GM18511 (cell line): ENCODE measurements around the gene CFAP43.
"Not testable (repeated sequence)": the region's sequence is repeated elsewhere in the genome, so short reads cannot be mapped to it uniquely, and the experiment has no call there.

Experiments
- ATAC-seq: cut with Tn5 transposase; IDR thresholded peaks from one replicate; pipeline ENCODE4 v1.9.1; 2021; ENCODE audit warnings: mild to moderate bottlenecking, moderate library complexity; ENCODE audit not compliant: unreplicated experiment

Gene CFAP43

DNA sequence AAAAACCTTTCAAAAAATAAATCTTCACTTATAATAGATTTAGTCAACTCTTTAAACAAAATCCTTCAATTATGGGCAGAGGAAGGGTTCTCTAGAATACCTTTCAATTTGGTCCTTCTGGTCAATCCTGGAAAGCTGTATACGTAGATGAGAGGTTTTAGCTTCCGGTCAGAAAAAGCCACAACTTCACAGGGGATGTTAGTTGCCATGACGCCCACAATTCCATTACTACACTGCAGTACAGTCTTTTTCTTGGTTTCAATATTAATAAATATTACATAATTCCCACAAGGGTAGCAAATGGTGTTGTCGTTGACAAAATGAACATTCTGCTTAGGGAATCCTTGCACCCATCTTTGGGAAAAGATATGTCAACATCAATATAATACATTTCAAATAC, 1.7 kb downstream of the CFAP43 start:
- no peak for ATAC-seq

DNA sequence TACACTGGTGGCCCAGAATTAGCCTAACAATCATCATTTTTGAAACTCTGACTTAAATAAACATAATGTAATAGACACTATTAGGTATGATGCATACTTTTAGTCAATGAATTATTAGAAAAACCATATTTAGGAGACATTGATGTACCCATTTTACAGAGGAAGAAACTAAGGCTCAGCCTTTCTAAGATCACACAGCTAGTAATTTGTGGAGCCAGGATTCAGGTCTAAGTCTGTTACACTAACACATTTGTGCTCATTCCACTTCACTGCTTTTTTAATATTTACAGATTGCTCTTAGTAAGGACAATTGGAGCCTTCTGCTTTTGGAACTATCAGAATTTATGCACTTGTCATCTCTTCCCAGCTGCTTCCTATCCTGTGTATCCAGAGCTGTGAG, 8.9 kb downstream of the CFAP43 start:
- no peak for ATAC-seq

DNA sequence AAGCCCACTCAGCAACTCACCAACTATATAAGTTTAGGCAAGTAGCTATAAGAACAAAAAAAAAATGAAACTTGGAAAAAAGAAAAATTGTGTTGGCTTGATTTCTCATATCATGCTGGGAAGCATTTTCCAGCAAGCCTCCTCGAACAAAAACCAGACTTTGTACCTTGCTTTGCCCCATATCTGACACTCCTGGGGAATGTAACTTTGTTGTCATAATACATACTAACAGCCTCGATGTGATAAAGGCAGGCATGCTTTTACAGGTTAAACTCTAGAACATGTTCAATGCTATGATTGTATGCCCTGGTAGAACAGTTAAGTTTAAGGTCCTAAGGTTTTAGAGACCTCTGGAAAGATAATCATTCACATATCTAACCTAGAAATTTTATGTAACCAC, 11.6 kb downstream of the CFAP43 start:
- no peak for ATAC-seq

DNA sequence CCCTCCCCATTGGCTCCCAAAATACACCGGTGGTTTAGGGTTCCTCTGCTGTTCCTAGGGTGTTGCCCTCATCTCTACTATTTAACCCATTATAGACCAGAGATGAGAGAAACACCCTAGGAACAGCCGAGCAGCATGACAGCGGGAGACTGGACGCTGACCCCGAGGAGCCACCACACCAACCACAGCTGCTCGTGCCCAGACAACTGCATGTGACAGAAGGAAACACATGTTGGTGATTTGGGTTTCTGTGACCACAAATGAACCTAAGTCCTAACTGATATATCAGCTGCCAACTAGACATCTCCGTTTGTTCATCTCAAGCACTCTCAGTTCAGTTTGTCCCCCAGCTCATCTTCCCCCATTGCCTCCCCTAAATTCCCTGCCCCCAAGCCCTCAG, 13.4 kb downstream of the CFAP43 start:
- no peak for ATAC-seq

DNA sequence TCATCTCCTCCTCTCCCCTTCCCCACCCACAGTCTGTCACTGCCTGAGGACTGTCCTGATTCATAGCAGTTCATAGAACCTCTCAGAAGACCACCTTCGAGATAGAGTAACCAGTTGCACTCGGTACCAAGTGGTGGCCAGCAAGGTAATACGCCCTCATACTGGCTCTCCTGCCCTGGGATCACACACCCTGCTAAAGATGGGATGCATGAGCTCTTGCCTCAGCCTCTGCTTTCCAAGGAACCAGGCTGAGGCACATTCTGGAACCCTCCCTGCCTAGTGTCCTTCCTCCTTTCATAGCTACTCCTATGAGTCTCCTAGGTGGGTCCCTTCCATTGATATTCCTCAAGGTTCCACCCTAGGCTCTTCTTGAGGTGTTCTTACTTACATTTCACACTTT, 15.5 kb downstream of the CFAP43 start:
- ATAC-seq, result no peak

DNA sequence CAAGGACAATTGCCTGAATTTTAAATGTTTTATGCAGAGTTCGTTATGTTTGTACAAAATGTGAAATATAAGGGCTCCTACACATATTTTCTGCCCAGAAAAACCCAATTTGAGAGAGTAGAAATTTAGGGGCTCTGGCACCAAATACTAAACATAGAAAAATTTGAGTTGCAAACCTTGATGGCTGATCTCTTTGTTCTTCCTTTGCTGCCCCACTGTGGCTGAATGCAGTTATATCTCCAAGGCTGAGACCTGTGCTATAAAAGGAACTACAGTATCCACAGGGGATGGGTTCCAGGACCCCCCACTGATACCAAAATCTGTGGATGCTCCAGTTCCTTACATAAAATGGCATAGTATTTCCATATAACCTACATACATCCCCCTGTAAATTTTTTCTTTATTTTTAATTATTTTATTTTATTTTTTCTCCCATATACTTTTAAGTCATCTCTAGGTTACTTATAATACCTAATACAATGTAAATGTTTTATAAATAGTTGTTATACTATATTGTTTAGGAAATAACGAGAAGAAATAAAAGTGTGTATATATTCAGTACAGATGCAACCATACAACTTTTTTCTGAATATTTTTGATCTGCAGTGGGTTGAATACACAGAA, 22.5 kb downstream of the CFAP43 start:
- ATAC-seq, result no peak

DNA sequence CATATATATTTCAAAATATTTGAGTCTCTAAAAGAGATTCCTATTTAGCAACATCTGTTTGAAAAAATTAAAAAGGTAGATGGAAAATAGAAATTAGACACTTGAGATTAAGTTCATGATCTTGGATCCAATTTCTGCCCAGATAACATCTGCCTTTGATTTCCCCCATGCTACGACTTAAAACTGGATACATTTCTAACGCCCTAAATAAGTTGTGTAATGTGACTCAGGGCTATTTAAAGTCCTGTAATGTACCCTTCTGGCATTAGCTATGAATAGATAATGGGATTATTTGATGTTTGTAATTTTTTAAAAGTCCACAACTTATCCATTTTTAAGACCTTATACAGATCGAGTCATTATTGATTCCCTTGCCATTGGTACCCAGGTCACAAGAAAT, 23.4 kb downstream of the CFAP43 start:
- ATAC-seq, result no peak

DNA sequence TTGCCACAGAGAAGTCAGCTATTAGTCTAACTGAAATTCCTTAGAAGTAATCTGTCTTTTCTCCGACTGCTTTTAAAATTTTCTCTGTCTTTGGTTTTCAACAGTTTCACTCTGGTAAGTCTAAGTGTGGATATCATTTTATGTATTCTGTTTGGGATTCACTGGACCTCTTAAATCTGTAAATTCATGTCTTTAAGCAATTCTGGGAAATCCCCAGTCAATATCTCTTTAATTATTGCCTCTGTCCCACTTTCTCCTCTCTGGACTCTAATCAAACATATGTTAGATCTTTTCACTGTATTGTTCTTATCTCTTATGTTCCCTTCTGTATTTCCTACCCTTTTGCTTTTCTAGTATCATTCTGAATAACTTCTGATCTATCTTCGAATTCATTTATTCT, 29.9 kb downstream of the CFAP43 start:
- no peak for ATAC-seq

DNA sequence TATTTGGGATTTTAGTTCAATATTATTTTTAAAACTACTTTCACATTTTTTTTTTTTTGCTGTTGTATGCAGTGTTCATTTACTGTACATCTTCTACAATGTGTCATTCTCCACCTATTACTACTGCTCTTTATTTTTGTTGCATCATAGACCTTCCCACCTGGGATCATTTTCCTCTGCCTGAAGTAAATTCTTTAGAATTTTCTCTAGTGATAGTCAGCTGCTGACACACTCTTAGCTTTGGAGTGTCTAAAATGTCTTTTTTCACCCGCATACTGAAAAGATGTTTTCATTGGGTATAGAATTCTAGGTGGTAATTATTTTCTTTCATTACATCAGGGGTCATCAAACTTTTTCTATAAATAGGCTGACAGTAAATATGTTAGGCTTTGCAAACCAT, 30.5 kb downstream of the CFAP43 start:
- no peak for ATAC-seq

DNA sequence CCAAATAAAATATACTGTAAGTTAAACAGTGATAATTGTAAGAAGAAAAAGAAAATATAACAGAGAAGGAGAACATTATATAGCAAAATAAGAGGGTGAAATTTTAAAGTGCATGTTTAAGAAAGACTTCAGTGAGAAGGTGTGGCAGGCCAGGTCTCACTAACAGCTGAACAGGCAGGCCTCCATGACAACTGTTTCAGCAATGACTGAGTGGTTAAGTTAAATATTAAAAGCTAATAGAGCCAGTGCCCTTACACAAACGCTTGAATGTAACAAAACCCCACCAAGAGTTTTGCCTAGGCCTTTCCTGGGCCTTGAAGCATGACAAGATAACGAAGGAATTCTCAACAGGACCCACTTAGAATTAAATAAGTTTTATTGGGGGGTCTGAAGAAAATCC, 32.6 kb downstream of the CFAP43 start:
- no peak for ATAC-seq

DNA sequence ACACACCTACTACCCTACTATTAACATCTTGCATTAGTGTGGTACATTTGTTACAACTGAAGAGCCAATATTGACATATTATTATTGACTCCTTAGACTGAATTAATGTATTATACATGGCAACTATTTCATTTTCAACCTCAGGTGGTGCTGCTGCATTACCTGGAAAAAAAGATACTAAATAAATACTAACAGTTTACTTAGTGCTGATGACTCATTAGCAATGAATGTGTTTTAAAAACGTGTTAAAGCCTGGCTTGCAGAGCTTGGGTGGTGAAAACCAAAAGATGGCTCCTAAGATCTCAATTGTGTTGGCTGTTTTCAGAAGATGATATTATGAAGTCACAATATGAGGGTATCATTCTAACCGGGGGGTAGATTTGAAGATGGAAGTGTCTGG, 34.8 kb downstream of the CFAP43 start:
- no peak for ATAC-seq

DNA sequence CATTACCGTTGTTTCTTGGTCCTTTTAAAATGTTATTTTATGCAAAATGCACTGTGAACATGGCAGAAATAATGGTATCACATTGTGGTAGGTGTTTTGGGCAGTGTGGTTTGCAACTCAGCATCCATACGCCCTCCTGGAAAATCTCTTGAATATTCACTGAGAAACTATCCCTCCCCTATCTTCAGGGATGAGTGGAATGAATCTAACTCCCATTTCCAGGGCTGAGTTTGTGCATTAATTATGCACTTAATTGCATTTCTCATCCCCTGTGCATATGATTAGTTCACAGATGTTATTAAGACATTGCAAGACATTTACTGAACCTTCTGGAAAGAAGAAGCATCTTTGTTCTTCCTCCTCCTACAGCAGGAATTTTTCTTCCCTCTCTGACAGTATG, 36.5 kb downstream of the CFAP43 start:
- no peak for ATAC-seq

DNA sequence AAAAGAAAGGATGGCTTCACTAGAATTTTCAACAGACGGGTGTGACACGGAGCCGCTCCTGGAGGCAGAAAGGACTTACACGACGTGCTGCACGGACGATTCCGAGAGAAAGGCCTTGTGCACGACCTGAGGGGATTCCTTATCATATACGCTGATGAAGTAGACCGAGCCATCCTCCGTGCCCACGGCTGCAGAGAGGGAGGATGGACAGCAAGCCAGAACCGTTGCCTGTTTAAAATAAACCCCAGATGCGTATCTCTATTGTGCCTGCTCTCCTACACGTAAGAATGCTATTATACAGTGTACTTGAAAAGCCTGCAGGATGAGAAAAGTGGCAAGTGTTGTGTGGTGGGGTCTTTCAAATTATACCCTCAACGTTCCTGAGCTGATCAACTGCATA, 38.4 kb downstream of the CFAP43 start:
- ATAC-seq, result no peak

DNA sequence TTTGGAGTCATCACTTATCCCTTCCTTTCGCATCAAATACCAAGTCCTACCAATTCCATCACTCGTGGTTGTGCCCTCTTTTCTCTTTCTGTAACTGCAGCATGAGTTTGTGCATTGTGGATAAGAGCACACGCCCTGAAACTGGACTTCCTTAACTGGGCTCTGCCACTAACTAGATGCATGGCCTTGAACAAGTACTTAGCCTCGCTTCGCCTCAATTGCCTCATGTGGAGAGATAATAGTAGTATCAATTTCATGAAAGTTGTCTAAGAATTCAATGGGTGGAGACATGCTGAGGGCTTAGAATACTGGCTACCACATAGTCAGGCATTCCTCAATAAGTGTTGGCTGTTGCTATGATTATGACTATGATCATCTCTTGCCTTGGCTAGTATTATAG, 41.5 kb downstream of the CFAP43 start:
- no peak for ATAC-seq

DNA sequence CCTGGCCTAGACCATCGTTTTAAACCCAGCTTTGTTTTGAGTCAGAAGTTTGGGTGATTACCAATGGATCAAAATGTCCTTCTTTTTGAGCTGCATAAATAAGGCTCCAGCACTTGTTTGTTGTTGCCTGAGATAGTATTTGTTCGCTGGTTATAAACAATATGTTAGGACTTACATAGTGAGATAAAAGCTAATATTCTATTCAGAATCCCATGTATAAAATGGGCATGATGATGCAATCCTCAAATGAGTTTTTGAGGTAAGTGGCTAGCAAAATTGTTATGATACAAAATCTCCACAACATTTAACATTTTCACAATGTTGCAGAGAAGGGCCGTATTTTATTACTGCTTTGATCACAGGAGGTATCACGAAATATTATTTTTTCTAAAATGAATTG, 48.5 kb downstream of the CFAP43 start:
- ATAC-seq, result no peak

DNA sequence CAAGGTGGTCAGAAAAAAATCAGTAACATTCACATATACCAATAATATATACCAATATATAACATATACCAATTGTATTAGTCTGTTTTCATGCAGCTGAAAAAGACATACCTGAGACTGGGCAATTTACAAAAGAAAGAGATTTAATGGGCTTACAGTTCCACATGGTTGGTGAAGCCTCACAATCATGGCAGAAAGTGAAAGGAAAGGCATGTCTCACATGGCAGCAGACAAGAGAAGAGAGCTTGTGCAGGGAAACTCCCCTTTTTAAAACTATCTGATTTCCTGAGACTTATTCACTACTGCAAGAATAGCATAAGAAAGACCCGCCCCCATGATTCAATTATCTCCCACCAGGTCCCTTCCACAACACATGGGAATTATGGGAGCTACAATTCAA, 58.0 kb downstream of the CFAP43 start:
- not testable (repeated sequence) for ATAC-seq

DNA sequence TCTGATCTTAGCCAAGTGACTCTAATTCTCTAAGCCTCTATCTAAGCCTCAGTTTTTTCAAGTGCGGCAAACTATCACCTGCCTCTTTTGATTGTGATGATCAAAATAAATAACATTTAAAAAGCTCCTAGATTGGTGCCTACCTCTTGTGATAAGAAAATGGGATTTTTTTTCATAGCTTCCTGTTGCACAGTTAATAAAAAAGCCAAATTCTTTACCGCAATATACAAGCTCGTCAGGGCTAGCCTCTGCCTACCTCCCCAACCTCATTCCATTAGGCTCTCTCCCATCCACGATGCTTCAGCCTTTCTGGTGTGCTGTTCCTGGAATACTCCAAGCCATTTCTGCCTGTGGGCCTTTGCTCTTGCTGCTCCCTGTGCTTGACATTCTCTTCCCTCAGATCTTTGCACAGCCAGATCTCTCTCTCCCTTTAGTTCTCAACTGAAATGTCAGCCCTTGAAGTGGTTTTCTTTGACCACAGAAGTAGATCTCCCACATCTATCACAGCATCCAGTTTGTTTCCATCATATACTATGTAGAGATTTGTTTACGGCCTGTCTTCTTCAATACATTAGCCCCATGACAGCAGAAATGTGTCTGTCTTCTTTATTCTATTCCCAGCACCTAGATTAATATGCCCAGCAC, 61.4 kb downstream of the CFAP43 start:
- no peak for ATAC-seq

DNA sequence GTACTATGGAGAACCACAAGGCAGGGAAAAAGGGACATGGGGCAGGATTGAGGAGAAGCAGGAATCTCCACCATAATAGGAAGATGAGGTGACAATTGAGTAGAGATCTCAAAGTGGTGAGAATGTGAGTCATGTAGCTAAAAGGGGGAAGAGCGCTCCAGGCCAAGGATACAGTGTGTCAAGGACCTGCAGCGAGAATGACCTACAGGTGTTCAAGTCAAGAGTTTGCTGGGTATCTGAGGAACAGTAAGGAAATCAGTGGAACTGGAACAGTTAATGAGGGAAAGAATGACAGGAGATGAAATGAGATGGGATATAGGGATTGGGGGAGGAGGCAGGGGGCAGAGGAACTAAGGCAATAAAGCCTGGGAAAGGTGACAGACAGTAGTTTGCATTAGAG, 76.6 kb downstream of the CFAP43 start:
- ATAC-seq, result no peak

DNA sequence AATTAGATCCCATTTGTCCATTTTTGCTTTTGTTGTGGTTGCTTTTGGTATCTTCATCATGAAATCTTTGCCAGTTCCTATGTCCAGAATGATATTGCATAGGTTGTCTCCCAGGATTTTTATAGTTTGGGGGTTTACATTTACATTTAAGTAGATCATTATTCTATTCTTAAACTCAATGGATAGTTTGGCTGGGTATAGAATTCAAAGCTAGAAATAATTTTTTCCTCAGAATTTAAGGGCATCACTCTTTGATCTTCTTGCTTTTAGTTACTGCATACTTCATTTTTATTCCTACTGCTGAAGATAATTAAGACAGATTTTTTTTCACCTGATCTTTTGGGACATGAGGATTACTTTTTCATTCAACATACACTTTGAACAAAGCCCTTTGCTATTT, 80.4 kb downstream of the CFAP43 start:
- ATAC-seq, result no peak

DNA sequence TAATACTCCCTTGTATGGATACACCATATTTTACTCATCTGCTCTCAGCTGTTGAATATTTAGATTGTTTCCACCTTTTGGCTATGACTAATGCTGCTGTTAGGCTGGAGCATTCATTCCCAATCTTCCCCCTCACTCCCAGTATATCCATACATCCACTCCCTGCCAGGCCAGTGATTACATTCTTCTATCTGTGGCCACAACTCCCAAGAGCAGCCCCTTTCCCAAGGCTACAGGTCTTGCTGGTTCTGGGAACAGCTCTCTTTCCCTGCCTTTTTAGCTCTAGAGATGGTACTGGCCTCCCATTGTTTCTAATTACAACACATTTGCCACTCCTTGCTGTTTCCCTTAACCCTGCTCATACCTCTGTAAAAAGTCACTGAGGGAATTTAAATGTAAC, 82.0 kb downstream of the CFAP43 start:
- no peak for ATAC-seq

DNA sequence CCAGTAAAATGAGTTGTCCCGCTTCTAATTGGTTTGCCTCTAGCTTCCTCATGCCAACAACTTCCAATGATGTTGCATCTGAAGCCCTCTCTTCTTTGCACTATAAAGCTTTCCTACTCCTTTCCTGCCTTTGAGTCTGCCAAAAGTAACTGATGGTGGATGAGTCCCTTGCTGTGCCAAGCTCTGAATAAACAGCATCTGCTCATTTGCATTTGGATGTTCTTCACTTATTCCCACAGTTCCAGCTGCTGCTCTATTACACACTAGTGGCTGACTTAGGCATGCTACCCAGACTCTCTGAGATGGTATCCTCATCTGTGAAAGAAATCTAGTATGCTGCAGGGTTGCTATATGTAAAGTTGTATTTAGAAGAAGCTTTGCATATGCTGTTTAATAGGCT, 85.3 kb downstream of the CFAP43 start:
- no peak for ATAC-seq

DNA sequence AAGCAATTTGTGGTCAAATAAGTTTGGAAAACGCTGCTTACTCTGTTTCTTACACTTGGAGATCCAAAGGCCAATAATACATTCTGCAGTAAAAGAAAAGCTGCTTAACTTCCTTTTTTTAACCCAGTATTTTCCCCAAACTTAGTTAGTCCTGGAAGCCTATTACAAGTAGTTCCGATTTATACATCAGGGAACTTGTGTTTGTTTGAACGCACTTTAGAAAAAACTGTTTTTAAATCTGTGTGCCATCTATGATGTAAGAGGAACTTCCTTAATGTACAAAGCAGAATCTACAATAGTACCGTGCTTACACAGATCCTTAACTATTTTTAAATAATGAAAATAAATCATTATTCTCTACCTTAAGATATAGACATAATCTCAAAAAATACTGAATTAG, 87.2 kb downstream of the CFAP43 start:
- ATAC-seq, result no peak

DNA sequence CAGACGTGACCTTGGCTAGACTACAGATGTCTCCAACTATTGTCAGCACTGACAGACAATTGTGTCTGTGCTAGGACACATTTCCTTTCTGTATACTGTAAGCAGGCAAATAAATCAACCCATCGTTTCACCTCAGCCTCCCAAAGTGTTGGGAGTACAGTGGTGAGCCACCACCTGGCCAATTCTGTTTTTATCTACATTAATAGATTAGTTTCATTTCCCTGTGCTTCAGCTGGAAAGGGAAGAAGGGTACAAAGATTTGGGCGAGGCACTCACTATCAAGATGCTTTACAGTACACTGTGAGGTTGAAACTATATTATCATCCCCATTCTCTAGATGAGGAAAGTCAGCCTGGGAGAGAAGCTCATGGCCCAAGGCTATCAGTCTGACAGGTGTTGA, 88.3 kb downstream of the CFAP43 start:
- no peak for ATAC-seq
